ENCODE results near the gene C12orf57.
A peak's percentile ranks its signal among the peaks of the same experiment; 100 is the strongest.

Gene C12orf57

DNA sequence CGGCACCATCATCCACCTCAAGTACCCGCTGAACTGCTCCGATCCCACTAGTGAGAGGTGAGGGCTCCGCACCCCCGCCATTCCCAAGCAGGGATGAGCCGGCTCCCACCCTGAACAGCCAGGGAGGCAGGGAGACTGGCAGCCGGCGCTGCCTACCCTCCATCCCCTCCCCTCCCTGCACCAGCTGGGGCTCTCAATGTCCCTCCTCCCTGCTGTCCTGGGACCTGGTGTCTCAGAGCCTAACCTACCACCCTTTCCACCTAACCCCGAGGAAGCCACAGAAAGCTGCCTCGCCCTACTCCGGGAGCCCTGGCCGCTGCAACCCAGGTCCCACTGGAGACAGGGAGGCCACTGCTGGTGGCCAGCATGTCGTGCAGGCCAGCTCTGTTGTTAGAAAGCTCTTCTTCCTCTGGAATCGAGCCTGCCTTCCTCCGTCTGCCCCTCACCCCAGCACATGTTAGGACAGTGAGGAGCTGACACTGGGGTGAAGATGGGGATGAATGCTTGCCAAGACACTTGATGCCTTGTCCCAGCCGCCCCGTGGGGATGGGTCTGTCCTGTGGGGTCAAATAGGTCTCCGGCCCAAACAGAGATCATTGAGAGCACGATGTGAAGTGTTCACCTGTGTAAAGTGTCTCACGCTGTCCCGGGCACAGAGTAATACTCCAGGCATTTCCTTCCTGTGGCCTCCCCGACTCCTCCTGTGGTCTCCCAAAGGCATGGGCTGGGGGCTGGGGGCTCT is 8.5 kb downstream of the C12orf57 start:
- no peak for DNase-seq (ENCODE audit: low read depth in 4 of 4, low spot score in 1 of 4)

DNA sequence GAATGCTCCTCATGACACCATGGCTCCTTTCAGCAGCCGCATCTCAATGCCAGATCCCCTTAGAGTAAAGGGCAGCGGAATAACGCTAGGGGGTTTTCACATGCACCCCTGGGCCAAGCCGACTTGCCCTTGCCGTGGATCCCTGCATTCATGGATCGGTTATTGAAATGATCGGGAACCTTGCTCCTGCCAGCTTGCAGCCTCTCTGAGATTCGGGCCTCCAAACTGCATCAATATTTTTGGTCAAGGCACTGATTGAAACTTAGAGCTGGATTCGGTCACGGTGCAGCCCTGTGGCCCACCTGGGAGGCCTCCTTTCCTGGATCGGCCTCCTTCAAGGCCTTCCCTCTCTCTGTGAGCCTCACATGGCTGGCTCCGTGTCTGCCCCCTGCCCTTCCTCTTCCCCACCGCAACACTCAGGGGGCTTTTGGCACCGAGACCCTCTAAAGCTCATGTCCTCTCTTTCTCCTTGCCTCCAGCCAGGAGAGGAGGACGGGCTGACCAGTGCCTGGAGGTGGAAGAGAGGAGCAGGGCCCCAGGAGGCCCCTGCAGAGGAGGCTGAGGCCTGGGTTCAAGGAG is 9.1 kb downstream of the C12orf57 start:
- DNase-seq (ENCODE audit: low read depth in 4 of 4, low spot score in 1 of 4) = no peak

DNA sequence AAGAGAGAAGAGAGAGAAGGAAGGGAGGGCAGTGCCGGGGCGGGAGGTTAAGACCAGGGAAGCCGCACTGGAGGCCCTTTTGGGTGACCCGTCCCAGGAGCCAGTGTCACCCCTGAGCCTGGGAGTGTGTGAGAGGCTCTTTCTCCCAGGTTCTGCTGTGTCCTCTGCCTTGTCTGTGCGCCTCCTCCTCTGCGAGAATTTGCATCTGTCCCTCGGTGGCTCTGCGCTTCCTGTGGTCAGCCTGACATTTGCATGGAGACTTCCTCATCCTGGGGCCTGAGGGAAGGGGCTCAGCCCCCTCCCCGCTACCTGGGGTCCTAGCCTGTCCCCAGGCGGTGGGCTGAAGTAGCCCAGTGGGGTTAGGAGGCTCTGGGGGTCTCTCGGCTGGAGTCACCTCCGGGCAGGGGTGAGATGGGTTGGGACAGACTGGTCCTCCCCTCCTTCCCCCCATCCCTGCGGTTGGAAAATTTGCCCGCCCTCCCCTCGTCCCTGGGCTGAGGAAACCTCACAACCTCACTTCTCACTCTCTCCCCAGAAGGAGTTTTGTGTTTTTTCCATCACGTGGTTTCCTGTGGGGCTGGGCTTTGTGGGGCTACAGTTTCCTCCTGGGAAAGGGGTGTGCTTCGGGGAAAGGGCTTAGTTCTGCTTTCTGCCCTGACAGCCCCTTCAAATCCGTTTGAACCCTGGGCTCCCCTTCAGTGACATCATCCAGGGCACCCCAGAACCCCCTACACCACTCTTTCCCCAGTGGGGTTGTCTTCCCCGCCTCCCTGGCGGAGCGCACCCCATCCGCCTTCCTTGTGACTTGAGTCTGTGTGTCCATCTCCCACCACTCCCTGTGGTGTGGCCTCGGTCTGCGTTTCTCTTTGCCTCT is 9.9 kb downstream of the C12orf57 start:
- DNase-seq (ENCODE audit: low read depth in 4 of 4, low spot score in 1 of 4) = peak in 2 of 4 experiments; percentile 67 to 78

DNA sequence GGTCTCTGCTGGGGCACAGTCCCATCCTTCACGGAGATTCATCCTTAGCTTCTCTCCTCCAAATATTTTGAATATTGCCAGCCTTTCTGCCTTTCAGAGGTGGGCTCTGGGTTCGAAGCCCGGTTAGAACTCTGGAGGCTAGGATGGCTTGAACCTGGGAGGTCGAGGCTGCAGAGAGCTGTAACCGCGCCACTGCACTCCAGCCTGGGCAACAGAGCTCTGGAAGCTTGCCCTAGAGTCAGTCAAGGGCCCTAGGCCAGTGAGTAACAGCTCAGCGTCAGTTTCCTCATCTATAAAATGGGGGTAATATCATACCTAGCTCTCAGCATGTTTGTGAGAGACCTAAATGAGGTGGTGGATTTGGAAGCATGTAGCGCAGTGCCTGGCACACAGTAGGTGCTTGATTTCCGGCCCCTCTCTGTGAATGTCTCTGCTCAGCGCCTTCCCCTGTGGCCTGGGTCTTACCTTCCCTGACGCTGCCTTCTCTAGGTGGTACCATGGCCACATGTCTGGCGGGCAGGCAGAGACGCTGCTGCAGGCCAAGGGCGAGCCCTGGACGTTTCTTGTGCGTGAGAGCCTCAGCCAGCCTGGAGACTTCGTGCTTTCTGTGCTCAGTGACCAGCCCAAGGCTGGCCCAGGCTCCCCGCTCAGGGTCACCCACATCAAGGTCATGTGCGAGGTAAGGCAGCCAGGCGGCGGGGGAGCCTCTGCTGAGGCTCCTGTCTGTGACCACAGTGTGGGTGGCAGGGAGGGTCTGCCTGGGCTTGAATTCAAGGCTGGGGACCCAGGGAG is 10.7 kb downstream of the C12orf57 start:
- DNase-seq (ENCODE audit: low read depth in 4 of 4, low spot score in 1 of 4) = no peak

DNA sequence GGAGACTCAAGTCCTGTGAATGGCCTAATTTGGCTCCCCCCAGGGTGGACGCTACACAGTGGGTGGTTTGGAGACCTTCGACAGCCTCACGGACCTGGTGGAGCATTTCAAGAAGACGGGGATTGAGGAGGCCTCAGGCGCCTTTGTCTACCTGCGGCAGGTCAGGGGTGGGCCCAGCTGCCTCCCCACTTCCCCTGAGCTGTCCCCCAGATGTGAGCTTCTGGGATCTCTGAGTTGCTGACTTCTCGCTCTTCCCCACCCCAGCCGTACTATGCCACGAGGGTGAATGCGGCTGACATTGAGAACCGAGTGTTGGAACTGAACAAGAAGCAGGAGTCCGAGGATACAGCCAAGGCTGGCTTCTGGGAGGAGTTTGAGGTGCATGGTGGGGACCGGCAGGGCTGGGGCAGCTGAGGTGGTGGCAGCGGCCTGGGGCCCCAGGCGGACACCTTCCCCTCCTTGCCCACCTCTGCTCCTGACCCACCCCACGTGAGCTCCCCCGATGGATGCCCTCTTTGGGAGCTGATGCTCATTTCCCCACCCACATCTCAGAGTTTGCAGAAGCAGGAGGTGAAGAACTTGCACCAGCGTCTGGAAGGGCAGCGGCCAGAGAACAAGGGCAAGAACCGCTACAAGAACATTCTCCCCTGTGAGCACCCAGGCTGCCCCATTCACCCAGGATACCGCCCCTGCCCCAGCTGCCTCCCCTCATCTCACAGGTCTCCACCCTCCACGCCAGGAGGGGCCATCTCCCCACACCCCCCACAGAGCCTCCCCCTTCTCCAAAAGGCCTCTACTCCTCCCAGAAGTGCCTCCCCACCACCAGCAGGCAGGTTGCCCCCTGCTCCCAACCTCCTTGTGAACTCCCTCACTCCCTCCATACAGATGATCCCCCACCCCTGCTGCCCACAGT is 11.5 kb downstream of the C12orf57 start:
- no peak for DNase-seq (ENCODE audit: low read depth in 4 of 4, low spot score in 1 of 4)

DNA sequence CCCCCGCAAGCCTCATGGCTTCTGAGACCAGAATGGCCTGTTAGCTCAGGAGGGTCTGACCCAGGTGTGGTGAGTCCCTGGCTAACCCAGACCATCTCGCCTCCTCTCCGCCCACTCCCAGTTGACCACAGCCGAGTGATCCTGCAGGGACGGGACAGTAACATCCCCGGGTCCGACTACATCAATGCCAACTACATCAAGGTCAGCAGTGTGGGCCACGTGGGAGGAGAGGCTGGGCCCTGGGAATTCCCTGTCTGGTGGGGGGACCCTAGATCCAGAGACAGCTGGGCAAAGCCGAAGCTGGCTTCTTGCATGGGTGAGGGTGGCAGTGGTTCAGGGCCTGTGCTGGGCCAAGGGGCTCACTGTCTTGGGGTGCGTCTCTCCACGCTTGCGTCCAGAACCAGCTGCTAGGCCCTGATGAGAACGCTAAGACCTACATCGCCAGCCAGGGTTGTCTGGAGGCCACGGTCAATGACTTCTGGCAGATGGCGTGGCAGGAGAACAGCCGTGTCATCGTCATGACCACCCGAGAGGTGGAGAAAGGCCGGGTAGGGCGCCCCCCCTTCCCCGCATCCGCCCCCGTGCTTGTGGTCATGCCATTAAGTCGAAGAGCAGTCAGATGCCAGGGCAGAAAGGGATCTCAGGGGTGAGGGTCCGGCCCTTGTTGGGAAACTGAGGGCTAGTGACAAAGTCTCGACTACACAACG is 12.4 kb downstream of the C12orf57 start:
- DNase-seq (ENCODE audit: low read depth in 4 of 4, low spot score in 1 of 4) = no peak

DNA sequence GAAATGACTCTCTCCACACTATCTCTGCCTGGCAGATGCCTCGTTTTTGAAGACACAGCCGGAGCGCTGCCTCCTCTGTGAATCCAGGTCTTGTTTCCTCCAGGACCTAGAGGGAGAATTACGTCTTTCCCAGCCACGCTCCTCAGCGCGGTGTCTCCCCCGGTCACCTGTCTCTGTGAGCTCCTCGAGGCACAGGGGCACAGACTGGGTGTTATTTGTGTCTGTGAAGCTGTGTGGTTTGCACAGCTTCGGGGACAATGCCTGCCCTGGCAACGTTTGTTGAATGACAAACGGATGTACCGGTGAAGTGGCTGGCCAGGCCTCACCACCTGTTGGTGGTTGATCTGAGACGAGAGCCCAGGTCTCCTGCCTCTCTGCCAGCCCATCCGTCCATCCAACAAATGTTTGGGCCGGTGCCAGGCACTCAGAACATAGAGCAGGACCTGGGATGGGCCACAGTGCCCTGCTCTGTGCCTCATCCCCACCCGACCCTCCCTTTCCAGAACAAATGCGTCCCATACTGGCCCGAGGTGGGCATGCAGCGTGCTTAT is 13.4 kb downstream of the C12orf57 start:
- DNase-seq (ENCODE audit: low read depth in 4 of 4, low spot score in 1 of 4) = no peak

DNA sequence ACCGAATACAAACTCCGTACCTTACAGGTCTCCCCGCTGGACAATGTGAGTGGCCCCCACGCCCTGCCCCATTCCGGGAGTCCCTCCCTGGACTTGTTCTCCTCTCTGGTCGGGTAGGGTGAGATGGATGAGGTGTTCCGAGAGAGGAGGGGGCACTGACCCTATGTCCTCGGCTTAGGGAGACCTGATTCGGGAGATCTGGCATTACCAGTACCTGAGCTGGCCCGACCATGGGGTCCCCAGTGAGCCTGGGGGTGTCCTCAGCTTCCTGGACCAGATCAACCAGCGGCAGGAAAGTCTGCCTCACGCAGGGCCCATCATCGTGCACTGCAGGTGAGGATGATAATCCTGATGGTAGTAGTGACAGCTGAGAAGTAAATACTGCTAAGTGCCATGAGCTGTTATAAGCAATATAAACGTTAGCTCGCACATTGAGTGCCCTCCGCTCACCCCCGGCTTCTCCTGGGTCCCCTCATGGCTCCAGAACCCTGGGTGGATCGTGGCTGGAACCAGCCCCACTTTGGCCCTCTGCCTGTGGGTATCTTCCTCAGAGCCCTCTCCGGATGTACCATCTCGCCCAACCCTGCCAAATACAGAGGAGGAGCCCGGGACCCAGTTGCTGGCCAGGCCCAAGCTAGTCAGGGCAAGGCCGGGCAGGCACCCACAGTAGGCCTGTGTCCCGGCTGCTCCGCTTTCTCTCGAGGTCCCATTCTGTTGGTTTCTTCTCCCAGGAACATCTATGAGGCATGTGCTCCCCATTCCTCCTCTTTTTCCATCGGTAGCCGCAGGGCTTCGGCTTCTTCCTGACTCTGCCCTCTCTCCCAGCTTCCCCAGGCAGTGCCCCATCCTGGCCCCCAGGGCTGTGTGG is 14.2 kb downstream of the C12orf57 start:
- no peak for DNase-seq (ENCODE audit: low read depth in 4 of 4, low spot score in 1 of 4)

DNA sequence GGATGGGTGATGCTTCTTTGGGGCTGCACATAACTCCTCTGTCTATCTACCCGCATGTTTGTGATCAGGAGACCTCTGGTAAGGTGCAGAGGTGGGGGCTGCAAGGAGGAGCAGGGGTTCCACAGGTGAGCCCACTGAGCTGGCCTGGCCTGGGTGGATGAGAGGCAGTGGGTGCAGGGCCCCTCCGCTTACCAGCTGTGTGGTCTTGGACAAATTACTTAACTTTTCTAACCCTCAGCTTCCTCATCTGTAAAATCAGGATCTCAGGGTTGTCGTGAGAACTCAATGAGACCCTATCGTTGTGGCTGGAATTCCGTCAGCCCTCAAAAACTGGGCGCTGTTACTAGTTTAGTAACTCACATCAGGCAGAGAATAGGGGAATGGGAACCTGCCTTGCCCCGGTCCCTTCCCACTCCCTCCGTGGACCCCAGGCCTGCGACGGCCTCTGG is 14.8 kb downstream of the C12orf57 start:
- no peak for DNase-seq (ENCODE audit: low read depth in 4 of 4, low spot score in 1 of 4)

DNA sequence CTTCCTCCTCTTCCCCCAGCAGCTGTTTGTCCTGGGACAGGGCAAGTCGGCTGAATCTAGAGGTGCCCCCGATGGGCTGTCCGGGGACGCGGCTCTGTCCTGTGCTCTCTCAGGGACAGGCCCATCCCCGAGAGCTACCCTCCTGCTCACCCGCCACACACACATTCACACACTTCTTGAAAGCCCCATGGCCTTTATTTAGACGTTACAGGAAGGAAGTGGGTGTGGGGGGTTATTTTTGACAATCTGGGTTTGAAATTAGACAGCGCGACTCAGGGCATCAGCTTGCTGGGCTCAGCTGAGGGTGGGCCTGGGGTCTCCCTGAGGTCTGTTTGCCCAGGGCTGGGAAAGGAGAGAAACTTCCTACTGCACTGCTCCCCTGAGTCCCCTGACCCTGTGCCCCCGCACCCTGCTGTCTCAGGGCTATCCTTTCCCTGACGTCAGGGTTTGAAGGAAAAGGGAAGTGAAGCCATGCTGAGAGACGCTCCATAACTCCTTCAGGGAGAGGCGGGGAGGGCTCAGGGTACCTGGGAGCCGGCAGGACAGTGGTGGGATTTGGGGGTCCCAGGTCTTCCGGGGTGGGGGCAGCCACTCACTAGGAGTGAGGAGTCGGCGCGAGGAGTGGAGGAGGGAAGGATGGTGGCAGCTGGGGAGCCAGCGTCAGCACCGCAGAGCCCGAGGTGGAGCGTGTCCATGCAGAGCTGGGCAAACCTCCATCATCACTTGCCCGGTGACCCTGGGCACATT is 15.4 kb downstream of the C12orf57 start:
- peak in 1 of 4 experiments; percentile 59 for DNase-seq (ENCODE audit: low read depth in 4 of 4, low spot score in 1 of 4)

DNA sequence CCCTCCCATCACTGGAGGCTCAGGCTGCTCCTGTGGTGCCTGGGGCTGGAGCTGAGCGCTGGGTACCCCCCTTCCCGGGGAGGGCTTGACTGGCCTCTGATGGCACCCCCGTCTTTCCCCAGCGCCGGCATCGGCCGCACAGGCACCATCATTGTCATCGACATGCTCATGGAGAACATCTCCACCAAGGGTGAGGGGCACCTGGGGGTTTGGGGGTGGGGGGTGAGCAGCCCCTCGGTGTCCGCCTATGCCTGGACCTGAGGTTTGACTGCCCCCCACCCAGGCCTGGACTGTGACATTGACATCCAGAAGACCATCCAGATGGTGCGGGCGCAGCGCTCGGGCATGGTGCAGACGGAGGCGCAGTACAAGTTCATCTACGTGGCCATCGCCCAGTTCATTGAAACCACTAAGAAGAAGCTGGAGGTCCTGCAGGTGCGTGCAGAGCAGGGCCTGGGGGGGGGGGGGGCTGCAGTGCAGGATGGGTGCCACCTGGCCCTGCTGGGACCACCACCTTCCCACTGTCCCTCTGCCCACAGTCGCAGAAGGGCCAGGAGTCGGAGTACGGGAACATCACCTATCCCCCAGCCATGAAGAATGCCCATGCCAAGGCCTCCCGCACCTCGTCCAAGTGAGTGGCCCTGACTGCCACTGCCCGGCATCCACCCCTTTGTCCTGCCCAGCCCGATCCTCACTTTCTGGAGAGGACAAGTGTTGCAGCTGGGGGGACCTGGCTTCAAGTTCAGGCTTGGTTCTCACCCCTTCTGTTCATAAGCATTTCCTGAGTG is 16.2 kb downstream of the C12orf57 start:
- no peak for DNase-seq (ENCODE audit: low read depth in 4 of 4, low spot score in 1 of 4)

DNA sequence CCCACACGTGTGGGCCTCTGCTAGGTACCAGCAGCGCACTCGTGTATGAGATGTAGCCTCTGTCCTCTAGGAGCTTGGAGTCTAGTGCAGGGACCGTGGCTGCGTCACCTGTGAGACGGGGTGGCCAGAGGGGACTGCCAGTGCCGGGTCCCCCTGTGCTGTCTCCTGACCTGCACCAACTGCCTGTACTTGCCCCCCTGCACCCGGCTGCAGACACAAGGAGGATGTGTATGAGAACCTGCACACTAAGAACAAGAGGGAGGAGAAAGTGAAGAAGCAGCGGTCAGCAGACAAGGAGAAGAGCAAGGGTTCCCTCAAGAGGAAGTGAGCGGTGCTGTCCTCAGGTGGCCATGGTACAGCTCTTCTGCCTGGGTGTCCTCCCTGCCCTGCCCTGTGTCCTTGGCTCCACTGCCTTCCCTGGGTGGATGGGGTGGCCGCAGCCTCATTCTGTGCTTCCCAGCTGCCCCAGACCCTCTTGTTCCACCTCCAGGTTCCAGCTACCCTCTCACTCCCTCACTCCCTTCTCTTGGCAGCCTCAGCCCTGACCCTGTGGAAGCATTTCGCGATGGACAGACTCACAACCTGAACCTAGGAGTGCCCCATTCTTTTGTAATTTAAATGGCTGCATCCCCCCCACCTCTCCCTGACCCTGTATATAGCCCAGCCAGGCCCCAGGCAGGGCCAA is 16.9 kb downstream of the C12orf57 start:
- DNase-seq (ENCODE audit: low read depth in 4 of 4, low spot score in 1 of 4) = no peak

DNA sequence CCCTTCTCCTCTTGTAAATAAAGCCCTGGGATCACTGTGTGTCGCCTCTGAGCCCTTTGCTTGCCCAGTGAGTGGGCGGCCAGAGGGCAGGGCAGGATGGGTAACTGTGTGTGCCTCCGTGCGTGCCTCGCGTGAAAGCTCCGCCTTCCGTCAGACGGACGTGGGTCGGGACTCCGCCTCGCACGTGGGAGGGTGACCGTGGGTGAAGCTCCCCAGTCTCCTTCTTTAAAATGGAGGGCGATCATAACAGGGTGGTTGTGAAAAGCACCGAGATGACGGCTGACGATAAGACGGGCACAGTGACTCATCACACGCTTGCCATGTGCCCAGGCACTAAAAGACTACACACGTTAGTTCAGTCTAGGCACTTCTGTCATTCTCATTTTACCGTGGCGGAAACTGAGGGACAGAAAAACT is 17.5 kb downstream of the C12orf57 start:
- DNase-seq (ENCODE audit: low read depth in 4 of 4, low spot score in 1 of 4) = peak; percentile 74 to 94 (median 86)

DNA sequence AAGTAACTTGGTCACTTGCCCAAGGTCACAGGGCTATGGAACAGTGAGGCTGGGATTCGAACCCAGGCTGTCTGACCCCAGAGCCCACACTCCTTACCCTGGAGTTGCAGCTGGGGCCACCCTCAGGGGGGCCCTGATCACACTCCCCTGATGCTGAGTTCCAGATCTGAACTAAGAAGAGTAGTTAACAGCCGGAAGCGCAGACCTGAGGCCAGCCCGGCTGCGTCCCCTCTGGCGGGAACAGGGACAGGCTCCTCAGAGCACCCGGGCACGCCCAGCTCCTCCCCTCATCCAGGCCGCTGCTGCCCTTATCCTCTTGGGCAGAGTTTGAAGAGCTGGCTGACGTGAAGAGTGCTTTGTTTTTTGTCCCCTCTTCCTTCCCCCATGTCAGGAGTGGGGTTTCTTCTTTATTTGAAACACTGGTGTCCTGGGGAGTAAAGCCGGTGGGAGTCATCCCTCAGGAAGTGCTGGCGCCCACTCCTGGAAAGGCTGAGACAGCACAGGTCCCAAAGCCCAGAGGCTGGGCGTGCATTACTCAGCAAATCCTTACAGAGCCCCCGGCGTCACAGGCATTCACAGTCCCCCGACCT is 18.0 kb downstream of the C12orf57 start:
- DNase-seq (ENCODE audit: low read depth in 4 of 4, low spot score in 1 of 4) = peak in 1 of 4 experiments; percentile 54

DNA sequence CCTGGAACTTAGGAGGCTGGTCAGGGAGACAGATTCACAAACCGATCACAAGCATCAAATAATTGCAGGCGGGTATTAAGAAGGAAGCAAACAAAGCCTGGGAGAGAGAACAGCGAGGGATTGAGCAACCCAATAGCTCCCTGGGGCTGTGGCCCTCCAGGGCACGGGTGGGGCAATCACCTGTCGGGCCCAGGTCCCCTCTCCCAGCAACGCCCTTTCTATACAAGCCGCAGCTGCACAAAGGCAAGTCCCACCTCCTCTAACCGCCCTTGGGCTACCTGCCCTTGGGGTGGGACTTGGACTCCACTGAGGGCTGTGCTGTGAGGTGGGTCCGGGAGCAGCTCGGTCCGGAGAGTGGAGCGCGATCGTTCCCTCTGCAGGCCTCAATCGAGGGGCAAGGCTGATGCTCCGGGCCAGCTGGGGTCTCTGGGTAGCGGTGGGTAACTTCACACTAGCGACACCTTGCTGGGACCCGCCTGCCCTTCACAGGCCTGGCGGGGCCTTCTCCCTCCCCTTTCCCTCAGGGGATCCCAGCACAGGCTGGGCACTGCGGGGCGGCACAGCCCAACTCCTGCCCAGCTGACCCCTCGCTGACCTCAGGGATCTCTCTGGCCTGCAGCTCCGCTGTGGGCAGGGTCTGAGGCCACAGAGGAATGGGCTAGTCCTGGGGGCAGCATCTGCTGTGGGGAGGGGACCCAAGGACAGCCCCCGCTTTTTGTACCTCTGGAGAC is 18.6 kb downstream of the C12orf57 start:
- DNase-seq (ENCODE audit: low read depth in 4 of 4, low spot score in 1 of 4) = no peak

All from stimulated activated CD4-positive, alpha-beta T cell treated with anti-CD3 and anti-CD28 coated beads, Interleukin-1b, Interleukin-23, amount 100 ng/mL, for 24 hours (primary cell).